Activated CD8-positive, alpha-beta T cell treated with anti-CD3 and anti-CD28 coated beads, Interleukin-2, amount 10 ng/mL, durations not matched to agents 7 days and 5 days (primary cell): ENCODE results near the gene CDHR1. TPM values are rescaled to one million over a fixed set of nuclear protein-coding genes. Genes with fewer than 3 reads are reported as not detected.

Experiments used
- ATAC-seq: fragments of 150-1000 bp; cut with Tn5 transposase; one replicate; pipeline ENCODE4 v1.10.0; 2021; ENCODE audit warnings: moderate library complexity
- CTCF ChIA-PET: fragments of 350-600 bp; sonication (Branson Sonifier 250); formaldehyde crosslinking; loops from one replicate; lab custom pipeline; 2021; ENCODE audit warnings: antibody characterized with exemption; lab: Charles Lee
- POLR2A ChIA-PET: fragments of 350-600 bp; sonication (Branson Sonifier 250); formaldehyde crosslinking; loops from one replicate; lab custom pipeline; 2021; ENCODE audit warnings: antibody characterized with exemption; lab: Charles Lee
- DNase-seq: peaks from one replicate; pipeline ENCODE4 v3.0.0-alpha.2; 2020
- H3K27ac Mint-ChIP-seq: one replicate; pipeline ENCODE4 v1.8.0; 2021; ENCODE audit warnings: mild to moderate bottlenecking, mixed read lengths
- H3K27me3 Mint-ChIP-seq: one replicate; pipeline ENCODE4 v1.8.0; 2021; ENCODE audit warnings: low read depth, mixed read lengths
- H3K36me3 Mint-ChIP-seq: one replicate; pipeline ENCODE4 v1.8.0; 2021; ENCODE audit warnings: low read depth, mixed read lengths
- H3K4me1 Mint-ChIP-seq: one replicate; pipeline ENCODE4 v1.8.0; 2021; ENCODE audit warnings: low read depth, mixed read lengths
- H3K4me3 Mint-ChIP-seq: one replicate; pipeline ENCODE4 v1.8.0; 2021; ENCODE audit warnings: mild to moderate bottlenecking, mixed read lengths
- H3K9me3 Mint-ChIP-seq: one replicate; pipeline ENCODE4 v1.8.0; 2022; ENCODE audit warnings: mixed read lengths; ENCODE audit not compliant: insufficient read depth
- total RNA-seq, 2 experiments: library from RNA; stranded (reverse); gene quantifications; one replicate each; pipeline ENCODE4 v1.2.3, GENCODE V29; 2021

Gene CDHR1
- total RNA-seq, 2 experiments from 2014 or later: 0.26 to 0.29 TPM

DNA sequence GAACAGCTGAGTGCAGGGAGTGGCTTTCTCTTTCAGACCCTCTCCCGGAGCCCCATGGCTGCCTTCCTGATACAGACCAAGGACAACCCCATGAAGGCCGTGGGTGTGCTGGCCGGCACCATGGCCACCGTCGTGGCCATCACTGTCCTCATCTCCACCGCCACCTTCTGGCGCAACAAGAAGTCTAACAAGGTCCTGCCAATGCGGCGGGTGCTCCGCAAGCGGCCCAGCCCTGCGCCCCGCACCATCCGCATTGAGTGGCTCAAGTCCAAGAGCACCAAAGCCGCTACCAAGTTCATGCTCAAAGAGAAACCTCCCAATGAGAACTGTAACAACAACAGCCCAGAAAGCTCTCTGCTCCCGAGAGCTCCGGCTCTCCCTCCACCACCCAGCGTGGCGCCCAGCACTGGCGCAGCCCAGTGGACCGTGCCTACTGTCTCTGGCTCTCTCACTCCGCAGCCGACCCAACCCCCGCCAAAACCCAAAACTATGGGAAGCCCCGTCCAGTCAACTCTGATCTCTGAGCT, 19.8 kb downstream of the CDHR1 start:
- H3K4me1 Mint-ChIP-seq: no peaks in the 10 kb centered on the region
- ChIA-PET CTCF (interaction anchor here (0.7 to 8.0 kb wide), 18 partner anchors 9 to 323 kb away, joined by 3 to 73 read pairs (median 5); partner anchors contain the start of genes GHITM and LRIT2), POLR2A (no interaction called here)
- ATAC-seq (peak; percentile 27), DNase-seq (no peak)
- H3K27ac Mint-ChIP-seq: no peak overlapping the region
- no peak overlapping the region for H3K4me3 Mint-ChIP-seq
- no peaks in the 10 kb centered on the region for H3K27me3 Mint-ChIP-seq
- H3K9me3 Mint-ChIP-seq: no peaks in the 10 kb centered on the region
- H3K36me3 Mint-ChIP-seq: no peaks in the 10 kb centered on the region

DNA sequence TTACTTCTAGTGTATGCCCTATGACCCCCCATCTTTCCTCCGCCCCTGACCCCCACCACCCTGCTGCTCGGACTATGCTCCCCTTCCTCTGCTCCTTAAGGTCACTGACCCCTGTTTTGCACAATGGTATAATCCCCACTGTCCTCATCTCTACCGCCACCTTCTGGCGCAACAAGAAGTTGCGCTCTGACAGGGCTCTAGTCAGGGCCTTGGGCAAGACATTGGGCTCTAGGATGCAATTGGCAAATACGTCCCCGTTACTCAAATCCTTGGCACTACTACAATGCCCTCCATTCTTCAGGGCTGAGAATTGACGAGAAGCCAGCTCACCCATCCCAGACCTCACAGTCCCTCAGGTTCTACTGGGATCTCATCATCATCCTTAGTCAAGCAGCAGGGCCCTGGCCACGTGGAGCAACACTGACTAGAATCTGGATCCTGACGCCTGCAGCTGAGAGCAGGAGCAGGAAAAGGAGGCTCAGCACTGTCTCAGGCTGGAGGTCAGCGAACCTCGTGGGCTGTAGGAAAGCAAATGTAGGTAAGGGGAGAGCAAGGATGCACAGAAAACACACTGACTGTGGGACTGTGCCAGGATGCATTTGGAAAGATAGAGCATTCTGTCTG, 20.4 kb downstream of the CDHR1 start:
- Mint-ChIP-seq H3K9me3 (peaks cover 5% of the 10 kb centered on the region), H3K4me1 (no peaks in the 10 kb centered on the region), H3K36me3 (no peaks in the 10 kb centered on the region), H3K27ac (no peak overlapping the region), H3K27me3 (no peaks in the 10 kb centered on the region), H3K4me3 (no peak overlapping the region)
- CTCF ChIA-PET: interaction anchor here (0.6 to 8.0 kb wide), 27 partner anchors 9 to 366 kb away, joined by 3 to 73 read pairs (median 4); partner anchors contain the start of genes GHITM and LRIT2
- peak; percentile 73 for ATAC-seq
- DNase-seq: peak; percentile 54
- POLR2A ChIA-PET: no interaction called here

DNA sequence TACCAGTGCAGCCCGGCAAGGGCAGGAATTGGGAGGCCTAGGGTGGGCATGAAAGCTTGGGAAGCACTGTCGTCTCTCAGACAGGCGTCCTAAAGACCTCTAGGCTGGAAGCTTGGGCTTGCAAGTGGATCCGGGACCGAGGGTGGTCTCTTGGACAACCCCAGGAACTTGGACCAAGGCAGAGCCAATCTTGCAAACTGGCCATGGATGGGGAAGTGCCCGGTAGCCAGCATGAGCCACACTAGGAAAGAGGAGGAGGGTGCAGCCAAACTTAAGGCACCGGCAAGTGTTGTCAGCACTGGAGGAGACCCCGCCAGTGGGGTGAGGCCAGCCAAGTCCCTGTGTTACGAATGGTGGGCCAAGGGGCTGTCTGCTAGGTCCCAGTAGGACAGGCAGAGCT, 22.5 kb downstream of the CDHR1 start:
- ATAC-seq (no peak), DNase-seq (no peak)
- no peak overlapping the region for H3K4me3 Mint-ChIP-seq
- CTCF ChIA-PET: interaction anchor here (1.0 to 8.0 kb wide), 2 partner anchors 69 to 321 kb away, joined by 3 to 73 read pairs; no protein-coding TSS in a partner anchor
- peaks cover 5% of the 10 kb centered on the region for H3K9me3 Mint-ChIP-seq
- peaks cover 3% of the 10 kb centered on the region for H3K27me3 Mint-ChIP-seq
- H3K27ac Mint-ChIP-seq: no peak overlapping the region
- POLR2A ChIA-PET: no interaction called here
- H3K36me3 Mint-ChIP-seq: no peaks in the 10 kb centered on the region
- H3K4me1 Mint-ChIP-seq: no peaks in the 10 kb centered on the region

GRCh38 chr10:84217746-84218145, 23.4 kb downstream of the CDHR1 start:
- POLR2A ChIA-PET: no interaction called here
- DNase-seq: no peak
- H3K4me1 Mint-ChIP-seq: no peaks in the 10 kb centered on the region
- no peaks in the 10 kb centered on the region for H3K36me3 Mint-ChIP-seq
- H3K4me3 Mint-ChIP-seq: no peak overlapping the region
- H3K27me3 Mint-ChIP-seq: peaks cover 3% of the 10 kb centered on the region
- no peak for ATAC-seq
- peaks cover 5% of the 10 kb centered on the region for H3K9me3 Mint-ChIP-seq
- no peak overlapping the region for H3K27ac Mint-ChIP-seq
- CTCF ChIA-PET: interaction anchor here (1.0 to 8.0 kb wide), 2 partner anchors 70 to 320 kb away, joined by 3 to 73 read pairs; no protein-coding TSS in a partner anchor

DNA sequence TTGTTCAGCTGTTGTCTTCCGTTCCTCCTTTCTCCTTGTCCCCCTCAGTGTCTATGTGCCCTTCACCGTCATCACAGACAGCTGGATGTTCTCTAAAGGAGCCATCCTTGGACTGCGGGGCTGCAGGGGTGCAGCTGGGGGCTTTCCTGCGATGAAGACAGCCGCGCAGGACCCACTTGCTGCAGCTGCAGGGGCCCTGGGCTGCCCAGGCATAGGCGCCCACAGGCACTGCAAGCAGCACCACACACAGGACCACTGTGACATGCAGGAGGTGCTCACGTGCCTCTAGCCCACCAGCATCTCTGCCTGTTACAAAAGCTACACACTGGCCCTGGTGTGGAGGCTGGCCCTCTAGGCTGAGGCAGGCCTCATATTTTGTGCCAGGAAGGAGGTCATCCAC, 27.6 kb downstream of the CDHR1 start:
- peaks cover 7% of the 10 kb centered on the region for H3K27me3 Mint-ChIP-seq
- no peak overlapping the region for H3K27ac Mint-ChIP-seq
- CTCF ChIA-PET: no interaction called here

GRCh38 chr10:84224411-84225028, 30.2 kb downstream of the CDHR1 start:
- CTCF ChIA-PET: interaction anchor here (1.1 kb wide), 1 partner anchor 10 kb away, joined by 5 read pairs; no protein-coding TSS in a partner anchor
- Mint-ChIP-seq H3K36me3 (no peaks in the 10 kb centered on the region), H3K4me1 (no peaks in the 10 kb centered on the region), H3K4me3 (no peak overlapping the region), H3K27me3 (peaks cover 11% of the 10 kb centered on the region), H3K9me3 (peaks cover 2% of the 10 kb centered on the region), H3K27ac (no peak overlapping the region)
- POLR2A ChIA-PET: no interaction called here
- DNase-seq (peak; percentile 27), ATAC-seq (no peak)

More for the DNA sequence above, 27.6 kb downstream of the CDHR1 start:
- no peaks in the 10 kb centered on the region for H3K36me3 Mint-ChIP-seq
- no peak for ATAC-seq
- POLR2A ChIA-PET: no interaction called here
- no peak overlapping the region for H3K4me3 Mint-ChIP-seq
- DNase-seq: no peak
- no peaks in the 10 kb centered on the region for H3K4me1 Mint-ChIP-seq
- H3K9me3 Mint-ChIP-seq: peaks cover 5% of the 10 kb centered on the region

GRCh38 chr10:84225427-84226173, 31.3 kb downstream of the CDHR1 start, which contains the start of gene LRIT2:
Gene LRIT2 (minus strand): TSS chr10:84225544. CDS start chr10:84225520, 24 bp downstream.
- H3K4me3 Mint-ChIP-seq: no peak within 1 kb of the TSS
- CTCF ChIA-PET: interaction anchor here (1.1 kb wide), 1 partner anchor 11 kb away, joined by 5 read pairs; no protein-coding TSS in a partner anchor
- peaks cover 10% of the 10 kb centered on the region for H3K27me3 Mint-ChIP-seq
- H3K36me3 Mint-ChIP-seq: no peaks in the 10 kb centered on the region
- DNase-seq: no peak
- ATAC-seq: no peak
- H3K9me3 Mint-ChIP-seq: no peaks in the 10 kb centered on the region
- no peak within 1 kb of the TSS for H3K27ac Mint-ChIP-seq
- POLR2A ChIA-PET: no interaction called here
- H3K4me1 Mint-ChIP-seq: no peaks in the 10 kb centered on the region

DNA sequence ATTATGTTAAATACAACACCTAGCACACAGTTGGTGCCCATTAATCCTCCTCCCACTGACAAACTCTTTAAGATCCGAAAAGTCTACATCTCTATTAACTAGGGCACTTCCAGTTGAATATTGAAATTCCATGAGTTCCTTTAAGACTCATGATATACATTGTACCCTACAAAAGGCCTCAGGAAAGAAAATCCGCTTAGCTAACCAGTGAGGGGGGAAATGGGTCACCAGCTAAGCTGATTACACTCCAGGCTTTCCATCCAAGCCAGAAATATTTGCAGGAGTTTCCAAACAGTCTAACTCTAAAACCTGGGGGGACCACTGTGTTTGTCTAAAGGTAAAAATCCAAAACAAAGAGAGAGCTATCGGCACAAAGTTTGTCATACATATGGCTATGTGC, 32.3 kb downstream of the CDHR1 start:
- no peak overlapping the region for H3K4me3 Mint-ChIP-seq
- ATAC-seq (no peak), DNase-seq (no peak)
- no peaks in the 10 kb centered on the region for H3K9me3 Mint-ChIP-seq
- H3K27ac Mint-ChIP-seq: no peak overlapping the region
- POLR2A ChIA-PET: no interaction called here
- CTCF ChIA-PET: interaction anchor here (1.3 kb wide), 1 partner anchor 10 kb away, joined by 4 read pairs; no protein-coding TSS in a partner anchor
- no peaks in the 10 kb centered on the region for H3K36me3 Mint-ChIP-seq
- peaks cover 9% of the 10 kb centered on the region for H3K27me3 Mint-ChIP-seq
- H3K4me1 Mint-ChIP-seq: no peaks in the 10 kb centered on the region

GRCh38 chr10:84227810-84228209, 33.5 kb downstream of the CDHR1 start:
- H3K36me3 Mint-ChIP-seq: no peaks in the 10 kb centered on the region
- POLR2A ChIA-PET: no interaction called here
- no peak overlapping the region for H3K27ac Mint-ChIP-seq
- H3K4me3 Mint-ChIP-seq: no peak overlapping the region
- H3K27me3 Mint-ChIP-seq: peaks cover 9% of the 10 kb centered on the region
- H3K4me1 Mint-ChIP-seq: no peaks in the 10 kb centered on the region
- CTCF ChIA-PET: no interaction called here
- DNase-seq: no peak
- ATAC-seq: no peak
- no peaks in the 10 kb centered on the region for H3K9me3 Mint-ChIP-seq

- POLR2A ChIA-PET: no interaction called here
- H3K9me3 Mint-ChIP-seq: no peaks in the 10 kb centered on the region
- no peaks in the 10 kb centered on the region for H3K36me3 Mint-ChIP-seq
- CTCF ChIA-PET: interaction anchor here (2.0 kb wide), 1 partner anchor 16 kb away, joined by 4 read pairs; no protein-coding TSS in a partner anchor
- H3K27me3 Mint-ChIP-seq: peaks cover 6% of the 10 kb centered on the region
- DNase-seq: no peak
- no peaks in the 10 kb centered on the region for H3K4me1 Mint-ChIP-seq
- no peak for ATAC-seq
- no peak overlapping the region for H3K4me3 Mint-ChIP-seq
- H3K27ac Mint-ChIP-seq: no peak overlapping the region
These were observed 36.0 kb downstream of the CDHR1 start for GRCh38 chr10:84230359-84230758.

DNA sequence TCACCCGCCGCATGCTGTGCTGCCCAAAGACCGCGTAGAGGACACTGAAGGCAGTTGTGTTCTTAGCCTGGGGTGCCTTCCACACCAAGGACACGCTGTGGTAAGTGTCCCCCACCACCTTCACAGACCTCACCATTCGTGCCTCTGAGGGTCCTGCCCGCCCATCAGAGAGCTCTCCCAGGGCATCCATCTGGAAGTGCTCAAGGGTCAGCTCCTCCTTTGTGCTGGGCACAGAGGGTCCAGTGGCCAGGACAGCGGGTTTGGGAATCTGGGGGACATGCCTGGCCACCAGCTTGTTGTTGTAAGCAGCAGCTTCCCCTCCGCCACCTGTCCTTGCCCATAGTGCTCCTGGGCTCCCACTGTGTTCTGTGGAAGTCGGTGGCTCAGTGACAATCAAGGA, 38.0 kb downstream of the CDHR1 start:
- H3K27ac Mint-ChIP-seq: no peak overlapping the region
- H3K4me1 Mint-ChIP-seq: no peaks in the 10 kb centered on the region
- no peaks in the 10 kb centered on the region for H3K9me3 Mint-ChIP-seq
- H3K4me3 Mint-ChIP-seq: no peak overlapping the region
- DNase-seq (no peak), ATAC-seq (no peak)
- H3K36me3 Mint-ChIP-seq: no peaks in the 10 kb centered on the region
- H3K27me3 Mint-ChIP-seq: peaks cover 5% of the 10 kb centered on the region
- ChIA-PET POLR2A (no interaction called here), CTCF (interaction anchor here (0.6 to 2.0 kb wide), 2 partner anchors 18 to 35 kb away, joined by 3 to 4 read pairs; no protein-coding TSS in a partner anchor)
